ENCODE data around the gene FOXP1. TPM values are rescaled to one million over a fixed set of nuclear protein-coding genes. Genes with fewer than 3 reads are reported as not detected.

Gene FOXP1
- total and polyA plus RNA-seq, 2 of the 13 experiments (the other 11 are each of a cell fraction or from before 2014, with no cell fraction given), result 40.4 to 59.0 TPM

DNA sequence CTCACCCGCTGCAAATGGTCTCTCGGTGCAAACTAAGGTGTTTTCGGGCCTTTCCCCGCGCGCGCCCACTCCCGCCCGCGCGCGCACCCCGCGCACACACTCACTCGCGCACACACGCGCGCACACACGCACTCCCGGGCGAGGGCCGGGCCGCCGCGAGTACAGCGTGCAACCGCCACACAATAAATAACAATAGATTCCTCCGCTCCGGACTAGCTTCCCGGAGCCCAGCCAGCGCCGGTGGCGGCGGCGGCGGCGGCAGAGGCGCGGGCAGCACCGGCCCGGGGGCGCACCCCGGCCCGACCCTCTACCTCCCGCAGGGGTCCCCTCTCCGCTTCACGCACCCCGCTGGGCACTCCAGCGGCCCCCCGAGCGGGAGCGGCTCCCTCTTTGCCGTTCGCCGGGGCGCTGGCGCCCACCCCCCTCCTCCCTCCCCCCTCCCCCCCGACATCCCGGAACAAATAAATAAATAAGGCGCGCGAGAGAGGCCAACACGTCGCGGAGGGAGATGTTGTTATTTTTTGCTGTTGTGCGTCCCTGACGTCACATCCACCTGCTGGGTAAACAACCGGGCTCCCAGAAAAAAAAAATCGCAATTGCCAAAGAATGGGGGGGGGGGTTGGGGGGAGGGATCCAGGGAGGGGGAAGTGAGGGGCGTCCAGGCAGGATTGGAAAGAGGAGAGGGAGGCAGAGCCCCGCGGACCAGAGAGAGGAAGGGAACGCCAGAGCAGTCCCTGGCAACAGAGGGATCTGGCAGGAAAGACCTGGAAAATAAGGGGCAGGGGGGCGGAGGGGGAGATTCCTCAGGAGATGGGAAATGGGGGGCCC lies at the start of gene FOXP1 (continued):
- TF ChIP-seq, protein P1, sequence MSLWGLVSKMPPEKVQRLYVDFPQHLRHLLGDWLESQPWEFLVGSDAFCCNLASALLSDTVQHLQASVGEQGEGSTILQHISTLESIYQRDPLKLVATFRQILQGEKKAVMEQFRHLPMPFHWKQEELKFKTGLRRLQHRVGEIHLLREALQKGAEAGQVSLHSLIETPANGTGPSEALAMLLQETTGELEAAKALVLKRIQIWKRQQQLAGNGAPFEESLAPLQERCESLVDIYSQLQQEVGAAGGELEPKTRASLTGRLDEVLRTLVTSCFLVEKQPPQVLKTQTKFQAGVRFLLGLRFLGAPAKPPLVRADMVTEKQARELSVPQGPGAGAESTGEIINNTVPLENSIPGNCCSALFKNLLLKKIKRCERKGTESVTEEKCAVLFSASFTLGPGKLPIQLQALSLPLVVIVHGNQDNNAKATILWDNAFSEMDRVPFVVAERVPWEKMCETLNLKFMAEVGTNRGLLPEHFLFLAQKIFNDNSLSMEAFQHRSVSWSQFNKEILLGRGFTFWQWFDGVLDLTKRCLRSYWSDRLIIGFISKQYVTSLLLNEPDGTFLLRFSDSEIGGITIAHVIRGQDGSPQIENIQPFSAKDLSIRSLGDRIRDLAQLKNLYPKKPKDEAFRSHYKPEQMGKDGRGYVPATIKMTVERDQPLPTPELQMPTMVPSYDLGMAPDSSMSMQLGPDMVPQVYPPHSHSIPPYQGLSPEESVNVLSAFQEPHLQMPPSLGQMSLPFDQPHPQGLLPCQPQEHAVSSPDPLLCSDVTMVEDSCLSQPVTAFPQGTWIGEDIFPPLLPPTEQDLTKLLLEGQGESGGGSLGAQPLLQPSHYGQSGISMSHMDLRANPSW (CRISPR knock-in tag; IDR thresholded peaks at IDR 0.05; ENCODE audit: borderline replicate concordance), result no peak
- TF ChIP-seq ZFP36 (IDR thresholded peaks at IDR 0.05; ENCODE audit: borderline replicate concordance, low read depth, low read length, partially characterized antibody) (no peak), NFIB (CRISPR knock-in tag; IDR thresholded peaks at IDR 0.05; ENCODE audit: borderline replicate concordance) (no peak), STAT5B (CRISPR knock-in tag; IDR thresholded peaks at IDR 0.05) (no peak), PHF21A (CRISPR knock-in tag; IDR thresholded peaks at IDR 0.05) (no peak), AHR (CRISPR knock-in tag; IDR thresholded peaks at IDR 0.05) (no peak), STAG1 (CRISPR knock-in tag; IDR thresholded peaks at IDR 0.05) (no peak), HOXD1 (CRISPR knock-in tag; IDR thresholded peaks at IDR 0.05) (0 out of 2 replicates have a peak, but pooled peaks have one; percentile 28), ZNF564 (CRISPR knock-in tag; IDR thresholded peaks at IDR 0.05) (no peak), ZNF282 (IDR thresholded peaks at IDR 0.05; ENCODE audit: partially characterized antibody) (no peak)
- TF ChIP-seq, protein P2, sequence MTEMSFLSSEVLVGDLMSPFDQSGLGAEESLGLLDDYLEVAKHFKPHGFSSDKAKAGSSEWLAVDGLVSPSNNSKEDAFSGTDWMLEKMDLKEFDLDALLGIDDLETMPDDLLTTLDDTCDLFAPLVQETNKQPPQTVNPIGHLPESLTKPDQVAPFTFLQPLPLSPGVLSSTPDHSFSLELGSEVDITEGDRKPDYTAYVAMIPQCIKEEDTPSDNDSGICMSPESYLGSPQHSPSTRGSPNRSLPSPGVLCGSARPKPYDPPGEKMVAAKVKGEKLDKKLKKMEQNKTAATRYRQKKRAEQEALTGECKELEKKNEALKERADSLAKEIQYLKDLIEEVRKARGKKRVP (CRISPR knock-in tag; IDR thresholded peaks at IDR 0.05), result 0 out of 4 replicates have a peak, but pooled peaks of 1 of the 2 experiments have one; percentile 3
- TF ChIP-seq, protein P3, sequence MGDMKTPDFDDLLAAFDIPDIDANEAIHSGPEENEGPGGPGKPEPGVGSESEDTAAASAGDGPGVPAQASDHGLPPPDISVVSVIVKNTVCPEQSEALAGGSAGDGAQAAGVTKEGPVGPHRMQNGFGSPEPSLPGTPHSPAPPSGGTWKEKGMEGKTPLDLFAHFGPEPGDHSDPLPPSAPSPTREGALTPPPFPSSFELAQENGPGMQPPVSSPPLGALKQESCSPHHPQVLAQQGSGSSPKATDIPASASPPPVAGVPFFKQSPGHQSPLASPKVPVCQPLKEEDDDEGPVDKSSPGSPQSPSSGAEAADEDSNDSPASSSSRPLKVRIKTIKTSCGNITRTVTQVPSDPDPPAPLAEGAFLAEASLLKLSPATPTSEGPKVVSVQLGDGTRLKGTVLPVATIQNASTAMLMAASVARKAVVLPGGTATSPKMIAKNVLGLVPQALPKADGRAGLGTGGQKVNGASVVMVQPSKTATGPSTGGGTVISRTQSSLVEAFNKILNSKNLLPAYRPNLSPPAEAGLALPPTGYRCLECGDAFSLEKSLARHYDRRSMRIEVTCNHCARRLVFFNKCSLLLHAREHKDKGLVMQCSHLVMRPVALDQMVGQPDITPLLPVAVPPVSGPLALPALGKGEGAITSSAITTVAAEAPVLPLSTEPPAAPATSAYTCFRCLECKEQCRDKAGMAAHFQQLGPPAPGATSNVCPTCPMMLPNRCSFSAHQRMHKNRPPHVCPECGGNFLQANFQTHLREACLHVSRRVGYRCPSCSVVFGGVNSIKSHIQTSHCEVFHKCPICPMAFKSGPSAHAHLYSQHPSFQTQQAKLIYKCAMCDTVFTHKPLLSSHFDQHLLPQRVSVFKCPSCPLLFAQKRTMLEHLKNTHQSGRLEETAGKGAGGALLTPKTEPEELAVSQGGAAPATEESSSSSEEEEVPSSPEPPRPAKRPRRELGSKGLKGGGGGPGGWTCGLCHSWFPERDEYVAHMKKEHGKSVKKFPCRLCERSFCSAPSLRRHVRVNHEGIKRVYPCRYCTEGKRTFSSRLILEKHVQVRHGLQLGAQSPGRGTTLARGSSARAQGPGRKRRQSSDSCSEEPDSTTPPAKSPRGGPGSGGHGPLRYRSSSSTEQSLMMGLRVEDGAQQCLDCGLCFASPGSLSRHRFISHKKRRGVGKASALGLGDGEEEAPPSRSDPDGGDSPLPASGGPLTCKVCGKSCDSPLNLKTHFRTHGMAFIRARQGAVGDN (CRISPR knock-in tag; IDR thresholded peaks at IDR 0.05), result peak; percentile 27
- TF ChIP-seq, protein P4, sequence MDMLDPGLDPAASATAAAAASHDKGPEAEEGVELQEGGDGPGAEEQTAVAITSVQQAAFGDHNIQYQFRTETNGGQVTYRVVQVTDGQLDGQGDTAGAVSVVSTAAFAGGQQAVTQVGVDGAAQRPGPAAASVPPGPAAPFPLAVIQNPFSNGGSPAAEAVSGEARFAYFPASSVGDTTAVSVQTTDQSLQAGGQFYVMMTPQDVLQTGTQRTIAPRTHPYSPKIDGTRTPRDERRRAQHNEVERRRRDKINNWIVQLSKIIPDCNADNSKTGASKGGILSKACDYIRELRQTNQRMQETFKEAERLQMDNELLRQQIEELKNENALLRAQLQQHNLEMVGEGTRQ (IDR thresholded peaks at IDR 0.05; ENCODE audit: low read depth, low read length), result no peak
- TF ChIP-seq, protein P4 (CRISPR knock-in tag; IDR thresholded peaks at IDR 0.05; ENCODE audit: borderline replicate concordance), result no peak
- TF ChIP-seq, protein P5, sequence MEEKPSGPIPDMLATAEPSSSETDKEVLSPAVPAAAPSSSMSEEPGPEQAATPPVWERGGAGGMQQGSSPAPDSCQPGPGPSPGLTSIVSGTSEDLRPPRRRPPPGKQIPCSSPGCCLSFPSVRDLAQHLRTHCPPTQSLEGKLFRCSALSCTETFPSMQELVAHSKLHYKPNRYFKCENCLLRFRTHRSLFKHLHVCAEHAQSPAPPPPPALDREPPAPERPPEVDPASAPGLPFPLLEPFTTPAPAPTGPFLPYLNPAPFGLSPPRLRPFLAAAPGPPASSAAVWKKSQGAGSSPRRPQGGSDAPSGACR (CRISPR knock-in tag; IDR thresholded peaks at IDR 0.05), result no peak
- TF ChIP-seq, protein P6, sequence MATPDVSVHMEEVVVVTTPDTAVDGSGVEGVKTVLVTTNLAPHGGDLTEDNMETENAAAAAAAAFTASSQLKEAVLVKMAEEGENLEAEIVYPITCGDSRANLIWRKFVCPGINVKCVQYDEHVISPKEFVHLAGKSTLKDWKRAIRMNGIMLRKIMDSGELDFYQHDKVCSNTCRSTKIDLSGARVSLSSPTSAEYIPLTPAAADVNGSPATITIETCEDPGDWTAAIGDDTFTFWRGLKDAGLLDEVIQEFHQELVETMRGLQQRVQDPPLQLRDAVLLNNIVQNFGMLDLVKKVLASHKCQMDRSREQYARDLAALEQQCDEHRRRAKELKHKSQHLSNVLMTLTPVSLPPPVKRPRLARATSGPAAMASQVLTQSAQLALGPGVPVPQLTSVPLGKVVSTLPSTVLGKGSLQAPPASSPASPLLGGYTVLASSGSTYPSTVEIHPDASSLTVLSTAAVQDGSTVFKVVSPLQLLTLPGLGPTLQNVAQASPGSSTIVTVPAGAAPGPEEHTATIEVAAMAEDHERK (CRISPR knock-in tag; IDR thresholded peaks at IDR 0.05; ENCODE audit: low read depth), result no peak
